GM21526 (cell line): ENCODE results near the gene UCHL5.

Source experiments
- ATAC-seq: cut with Tn5 transposase; IDR thresholded peaks from one replicate; pipeline ENCODE4 v1.9.1; 2021; ENCODE audit warnings: moderate library complexity; ENCODE audit not compliant: unreplicated experiment, low FRiP score

UCHL5 gene, protein sequence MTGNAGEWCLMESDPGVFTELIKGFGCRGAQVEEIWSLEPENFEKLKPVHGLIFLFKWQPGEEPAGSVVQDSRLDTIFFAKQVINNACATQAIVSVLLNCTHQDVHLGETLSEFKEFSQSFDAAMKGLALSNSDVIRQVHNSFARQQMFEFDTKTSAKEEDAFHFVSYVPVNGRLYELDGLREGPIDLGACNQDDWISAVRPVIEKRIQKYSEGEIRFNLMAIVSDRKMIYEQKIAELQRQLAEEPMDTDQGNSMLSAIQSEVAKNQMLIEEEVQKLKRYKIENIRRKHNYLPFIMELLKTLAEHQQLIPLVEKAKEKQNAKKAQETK

DNA sequence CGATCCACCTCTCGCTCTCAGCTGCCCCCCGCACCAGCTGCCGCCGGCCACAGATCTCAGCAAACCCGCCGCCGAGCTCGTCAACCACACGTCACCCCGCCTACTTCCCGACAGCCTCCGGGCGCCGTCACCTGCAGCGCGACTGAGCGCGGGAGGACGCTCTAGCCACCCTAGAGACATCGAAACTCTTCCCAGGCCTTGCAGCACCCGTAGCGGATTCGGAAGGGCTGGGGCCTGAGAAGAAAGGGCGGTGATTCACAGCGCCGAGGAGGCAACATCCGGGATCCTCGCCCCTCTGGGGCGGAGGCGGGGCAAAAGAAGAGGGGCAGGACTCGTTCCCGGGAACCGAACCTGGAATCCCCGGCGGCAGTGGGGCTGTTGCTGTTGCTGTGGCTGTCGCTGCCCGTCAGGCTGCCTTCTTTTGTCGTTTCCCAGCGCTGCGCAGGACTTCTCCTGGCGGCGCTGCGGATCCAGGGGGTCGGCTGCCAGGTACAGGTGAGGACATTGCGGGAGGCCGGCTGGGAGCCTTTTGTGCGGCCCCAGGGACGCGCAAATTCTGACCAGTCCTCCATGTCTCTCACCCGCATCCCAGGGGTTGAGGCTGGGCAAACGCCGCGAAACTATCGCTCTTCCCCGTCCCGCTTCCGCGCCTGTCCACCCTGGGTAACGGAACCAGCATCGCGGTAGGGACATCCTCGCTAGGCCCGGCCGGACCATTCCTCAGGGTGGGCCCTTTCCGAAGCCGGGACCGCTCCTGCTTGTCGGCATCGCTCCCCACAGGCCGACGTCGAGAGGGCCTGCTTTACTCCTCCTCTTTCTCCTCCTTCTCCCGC is at the start of gene UCHL5, which contains the start of gene RO60:
Gene UCHL5, minus strand, starts transcription at position 79 of the 833 bp plus-strand sequence. CDS start 100 bp downstream, outside the sequence.
Gene RO60, plus strand, starts transcription at position 331 of the 833 bp plus-strand sequence. CDS start 9,443 bp downstream, outside the sequence.
- ATAC-seq: peak; percentile 92

DNA sequence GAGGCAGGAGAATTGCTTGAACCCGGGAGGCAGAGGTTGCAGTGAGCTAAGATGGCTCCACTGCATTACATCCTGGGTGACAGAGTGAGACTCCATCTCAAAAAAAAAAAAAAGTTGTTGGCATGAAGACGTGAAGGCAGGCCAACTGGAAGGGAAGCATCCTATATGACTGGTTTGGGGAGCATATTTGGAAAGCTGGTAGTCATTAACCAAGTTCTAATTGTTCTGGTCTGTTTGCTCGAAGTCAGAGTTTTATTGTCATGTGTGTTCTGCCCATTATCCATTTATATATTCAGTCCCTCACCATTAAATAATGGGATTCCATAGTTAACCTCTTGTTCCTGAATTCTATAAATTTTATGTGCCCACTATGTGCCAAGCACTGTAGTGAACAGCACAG is 49.3 kb upstream of the UCHL5 start:
- ATAC-seq: no peak

DNA sequence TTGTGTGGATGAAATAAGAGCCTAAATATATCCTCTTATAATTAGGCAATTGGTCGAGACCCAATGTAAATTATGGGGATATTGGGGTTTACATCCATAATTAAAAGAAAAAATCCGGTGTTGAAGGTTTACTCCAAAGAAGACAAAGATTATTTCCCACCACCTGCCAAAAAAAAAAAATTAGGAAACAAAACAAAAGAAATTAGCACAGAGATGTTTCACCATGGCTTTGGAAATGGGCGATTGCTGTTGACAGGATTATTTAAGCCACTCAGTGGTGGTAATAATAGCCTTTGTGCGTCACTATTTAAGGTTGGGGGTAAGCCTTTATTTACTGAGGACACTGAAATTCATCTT is 46.6 kb upstream of the UCHL5 start:
- no peak for ATAC-seq

DNA sequence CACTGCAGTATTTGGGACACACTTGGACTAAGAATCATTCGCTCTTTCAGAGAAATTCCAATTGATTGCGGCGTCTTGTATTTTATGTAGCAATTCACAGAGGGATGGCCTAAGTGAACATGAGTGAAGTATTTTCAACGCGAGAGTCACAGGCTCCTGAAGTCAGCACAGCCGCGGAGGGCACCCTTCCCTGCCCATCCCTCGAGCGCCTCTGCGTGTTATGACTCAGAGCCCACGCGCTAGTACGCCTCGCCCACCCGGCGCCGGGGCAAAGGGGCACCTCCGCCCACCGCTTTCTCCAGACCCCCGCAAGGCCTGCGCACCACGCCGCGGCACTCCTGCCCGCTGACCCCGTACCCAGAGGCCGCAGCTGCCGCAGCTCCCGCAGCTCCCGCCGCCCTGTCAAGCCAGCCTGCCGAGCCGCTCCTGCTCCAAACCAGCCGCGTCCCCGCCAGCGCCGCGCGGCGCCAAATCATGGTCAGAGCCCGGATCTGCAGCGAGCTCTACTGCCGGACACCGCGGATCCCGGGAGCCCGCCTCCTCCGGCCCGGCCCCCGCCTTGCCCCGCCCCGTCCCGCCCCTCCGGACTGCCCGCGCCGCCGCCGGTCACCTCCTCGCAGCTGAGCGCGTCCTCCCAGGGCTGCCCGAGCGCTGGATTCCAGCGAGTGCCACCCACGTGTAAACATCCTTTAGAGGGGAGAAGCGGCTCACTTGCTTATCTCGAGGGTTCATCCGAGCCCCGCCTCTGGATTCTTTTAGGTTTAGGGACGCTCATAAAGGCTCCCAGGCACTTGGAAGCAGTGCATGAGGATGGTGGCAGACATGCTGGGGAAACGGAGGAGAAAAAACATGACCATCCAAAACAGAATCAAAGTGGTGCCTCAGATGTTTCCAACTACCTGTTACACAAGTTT is 46.0 kb upstream of the UCHL5 start, which contains the start of gene GLRX2:
Gene GLRX2, minus strand, starts transcription at position 508 of the 914 bp plus-strand sequence. Its CDS starts 32 bp downstream, at position 476.
- ATAC-seq: peak; percentile 90

DNA sequence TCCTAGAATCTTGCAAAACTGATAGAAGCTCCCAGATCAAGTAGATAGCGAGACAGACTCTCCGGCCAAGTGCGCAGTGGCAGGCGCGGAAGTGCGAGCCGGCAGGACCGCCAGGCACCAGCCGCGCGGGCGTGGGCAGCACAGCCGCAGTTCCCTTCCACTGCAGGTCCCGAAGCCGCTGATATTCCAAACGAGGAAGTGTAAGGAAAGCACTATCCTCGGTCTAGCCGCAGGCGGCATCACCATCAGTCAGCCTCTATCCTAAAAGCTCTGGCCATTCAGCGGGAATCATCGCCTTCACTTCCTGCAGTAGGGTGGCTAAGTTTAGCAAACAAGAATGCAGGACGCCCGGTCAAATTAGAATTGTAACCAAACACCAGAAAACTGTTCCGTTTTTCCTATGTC is 45.3 kb upstream of the UCHL5 start:
- peak; percentile 37 for ATAC-seq

DNA sequence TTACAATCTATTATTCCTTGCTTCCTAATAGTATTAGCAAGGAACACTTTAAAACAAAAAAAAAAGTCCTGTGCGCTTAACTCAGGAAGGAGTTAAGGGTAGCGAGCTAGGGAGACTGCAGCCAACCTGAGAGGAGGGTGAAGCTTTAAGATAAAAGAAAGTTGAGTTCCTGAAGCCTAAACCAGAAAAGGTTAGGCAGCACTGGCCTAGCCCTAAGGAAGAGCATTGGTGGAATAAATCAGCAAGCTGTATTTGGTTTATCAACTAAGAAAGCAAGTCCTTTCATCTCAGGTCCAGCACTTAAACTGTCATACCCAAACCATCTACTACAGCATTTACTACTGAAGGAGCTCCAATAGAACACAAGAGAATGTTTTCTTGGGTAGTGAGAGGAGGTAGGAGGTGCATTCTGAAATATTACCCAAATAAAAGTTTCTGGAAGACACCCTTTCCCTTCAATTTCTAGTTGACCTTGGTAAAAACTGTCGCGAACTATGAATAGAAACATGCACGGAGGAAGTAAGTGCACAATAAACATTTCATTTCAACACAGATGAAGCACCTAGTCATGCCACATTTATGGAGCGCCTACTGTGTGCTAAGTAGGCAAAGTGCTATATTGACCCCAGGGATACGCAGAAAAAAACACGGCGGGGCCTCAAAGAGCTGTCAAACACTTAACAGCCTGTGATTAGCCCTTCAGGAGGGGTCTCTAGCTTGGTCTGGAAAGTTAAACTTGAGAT is 44.8 kb upstream of the UCHL5 start:
- no peak for ATAC-seq

DNA sequence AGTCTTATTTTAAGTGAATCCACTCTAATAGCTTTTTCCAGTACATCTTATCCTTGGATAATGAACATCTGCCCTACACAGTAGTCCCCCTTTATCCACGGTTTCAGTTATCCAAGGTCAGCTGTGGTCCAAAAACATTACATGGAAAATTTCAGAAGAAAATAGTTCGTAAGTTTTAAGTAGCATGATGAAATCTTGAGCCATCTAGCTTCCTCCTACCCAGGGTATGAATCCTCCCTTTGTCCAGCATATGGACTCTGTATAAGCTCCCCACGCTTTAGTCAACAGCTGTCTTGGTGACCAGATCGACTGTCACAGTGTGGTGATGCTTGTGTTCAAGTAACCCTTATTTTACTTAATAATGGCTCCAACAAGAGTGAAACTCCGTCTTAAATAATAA is 43.5 kb upstream of the UCHL5 start:
- ATAC-seq: no peak

DNA sequence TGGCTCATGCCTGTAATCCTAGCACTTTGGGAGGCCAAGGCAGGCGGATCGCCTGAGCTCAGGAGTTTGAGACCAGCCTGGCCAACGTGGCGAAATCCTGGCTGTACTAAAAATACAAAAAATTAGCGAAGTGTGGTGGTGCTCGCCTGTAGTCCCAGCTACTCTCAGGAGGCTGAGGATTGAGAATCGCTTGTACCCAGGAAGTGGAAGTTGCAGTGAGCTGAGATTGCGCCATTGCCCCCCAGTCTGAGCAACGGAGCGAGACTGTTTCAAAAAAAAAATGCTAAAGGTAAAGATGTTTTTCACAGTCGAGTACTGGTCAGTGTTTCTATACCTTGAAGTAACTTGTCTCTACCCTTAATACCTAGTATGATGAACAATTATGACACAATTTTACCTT is 35.0 kb upstream of the UCHL5 start:
- no peak for ATAC-seq

DNA sequence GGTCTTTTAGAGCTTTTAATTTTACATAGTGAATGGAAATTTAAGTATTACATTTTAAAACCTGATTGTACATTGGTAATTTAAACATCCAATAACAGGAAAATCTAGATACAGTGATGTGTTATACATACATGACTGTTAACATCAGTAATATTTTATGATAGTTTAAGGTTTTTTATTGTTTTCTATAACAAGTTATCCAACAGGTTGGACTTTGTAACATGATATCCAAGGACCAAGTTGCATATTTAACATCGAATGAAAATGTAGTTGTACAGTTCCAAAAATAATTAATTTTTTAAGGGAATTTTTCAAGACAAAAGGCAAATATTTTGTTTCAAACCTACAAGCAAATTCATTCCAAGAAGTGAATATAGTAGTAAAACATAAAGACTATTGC is 31.7 kb upstream of the UCHL5 start:
- no peak for ATAC-seq

DNA sequence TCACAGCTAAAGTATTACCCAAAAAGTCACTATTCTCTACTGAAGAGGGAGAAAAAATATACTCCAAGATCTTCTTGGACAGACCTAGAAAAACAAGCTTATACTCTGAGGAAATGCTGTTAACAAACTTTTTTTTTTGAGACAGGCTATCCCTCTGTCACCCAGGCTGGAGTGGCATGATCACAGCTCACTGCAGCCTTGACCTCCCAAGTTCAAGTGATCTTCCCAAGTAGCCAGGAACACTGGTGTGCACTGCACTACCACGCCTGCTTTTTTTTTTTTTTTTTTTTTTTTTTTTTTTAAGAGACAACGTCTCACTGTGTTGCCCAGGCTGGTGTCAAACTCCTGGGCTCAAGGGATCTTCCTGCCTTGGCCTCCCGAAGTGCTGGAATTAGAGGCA is 28.7 kb upstream of the UCHL5 start:
- ATAC-seq: no peak

DNA sequence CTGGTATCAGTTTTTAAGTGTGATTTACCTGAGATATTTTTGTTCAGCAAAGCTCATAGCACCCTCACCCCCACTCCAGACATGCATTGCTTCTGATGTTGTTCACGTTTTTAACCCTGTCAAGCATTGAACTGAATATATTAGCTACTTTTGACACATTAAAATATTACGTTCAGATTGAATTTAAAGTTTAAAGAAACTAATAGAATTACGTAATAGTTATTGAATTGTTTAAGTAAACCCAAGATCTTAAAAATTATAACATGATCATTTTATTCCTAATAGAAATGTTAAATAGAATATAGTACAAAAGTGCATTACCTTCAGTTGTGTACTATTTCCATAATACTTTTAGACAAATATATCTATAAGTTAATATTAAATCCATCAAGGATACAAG is 27.2 kb upstream of the UCHL5 start:
- no peak for ATAC-seq

DNA sequence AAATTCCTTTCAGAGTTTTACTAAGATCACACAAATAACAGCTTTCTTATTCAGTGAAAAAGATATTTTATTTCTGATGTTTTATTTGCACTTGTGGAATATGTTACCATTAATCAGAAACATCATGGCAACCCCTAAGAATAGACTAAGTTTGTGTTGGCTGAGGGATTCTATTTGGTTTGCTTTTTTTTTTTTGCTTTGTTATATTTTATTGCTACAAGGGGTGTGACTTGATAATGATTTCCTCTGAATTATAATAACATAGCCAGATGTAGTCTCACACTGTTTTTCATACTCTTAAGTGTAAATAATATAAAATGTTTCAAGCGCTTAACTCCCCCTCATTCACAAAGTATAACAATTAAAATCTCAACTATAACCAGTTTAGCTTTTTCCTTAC is 26.1 kb upstream of the UCHL5 start:
- no peak for ATAC-seq

DNA sequence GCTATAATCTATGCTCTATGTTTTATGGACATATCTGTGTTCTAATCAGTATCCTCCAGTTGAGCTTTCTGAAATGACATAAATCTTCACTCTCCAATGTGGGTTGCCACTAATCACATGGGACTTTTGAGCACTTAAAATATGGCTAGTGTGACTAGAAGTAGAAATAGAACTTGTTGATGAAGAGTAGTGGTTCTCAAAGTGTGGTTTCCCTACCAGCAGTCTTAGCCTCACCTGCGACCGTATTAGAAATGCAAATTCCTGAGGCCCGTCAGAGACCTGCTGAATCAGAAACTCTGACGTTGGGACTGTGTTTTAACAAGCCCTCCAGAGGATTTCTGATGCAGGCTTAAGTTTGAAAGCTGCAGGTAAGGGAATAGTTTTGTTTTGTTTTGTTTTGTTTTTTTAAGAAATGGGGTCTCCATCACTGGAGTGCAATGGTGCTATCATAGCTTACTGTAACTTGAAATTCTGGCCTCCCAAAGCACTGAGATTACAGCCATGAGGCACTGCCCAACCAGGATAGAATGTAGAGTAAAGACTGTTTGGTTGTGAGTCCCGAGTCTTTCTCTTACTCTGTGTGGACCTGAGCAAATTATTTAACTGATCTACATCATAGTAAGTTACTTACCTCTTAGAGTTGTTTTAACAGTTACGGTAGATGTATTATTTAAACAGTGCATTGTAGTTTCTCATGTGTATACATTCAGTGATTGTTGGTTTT is 24.4 kb upstream of the UCHL5 start:
- ATAC-seq: peak; percentile 96

DNA sequence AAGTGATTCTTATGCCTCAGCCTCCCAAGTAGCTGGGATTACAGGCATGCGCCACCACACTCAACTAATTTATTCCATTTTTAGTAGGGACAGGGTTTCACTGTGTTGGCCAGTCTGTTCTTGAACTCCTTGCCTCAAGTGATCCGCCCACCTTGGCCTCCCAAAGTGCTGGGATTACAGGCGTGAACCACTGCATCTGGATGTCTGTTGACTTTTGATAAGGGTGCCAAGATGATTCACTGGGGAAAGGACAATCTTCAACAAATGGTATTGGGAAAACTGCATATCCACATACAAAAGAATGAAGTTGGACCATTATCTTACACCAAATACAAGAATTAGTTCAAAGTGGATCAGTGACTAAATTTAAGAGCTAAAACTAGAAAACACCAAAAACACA is 20.0 kb upstream of the UCHL5 start:
- ATAC-seq: no peak

DNA sequence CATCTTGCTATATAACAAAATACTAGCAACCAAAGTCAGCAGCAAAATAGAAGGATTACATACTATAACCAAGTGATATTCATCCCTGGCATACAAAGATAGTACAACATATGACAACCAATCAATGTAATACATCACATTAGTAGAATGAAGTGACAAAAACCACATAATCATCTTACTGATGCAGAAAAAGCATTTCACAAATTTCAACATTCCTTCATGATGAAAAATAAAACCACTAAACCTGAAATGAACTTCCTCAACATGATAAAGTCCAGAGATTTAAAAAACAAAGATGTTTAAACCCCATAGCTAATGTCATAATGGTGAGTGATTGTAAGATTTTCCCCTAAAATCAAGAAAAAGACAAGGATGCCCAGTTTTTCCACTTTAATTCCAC is 18.8 kb upstream of the UCHL5 start:
- no peak for ATAC-seq

DNA sequence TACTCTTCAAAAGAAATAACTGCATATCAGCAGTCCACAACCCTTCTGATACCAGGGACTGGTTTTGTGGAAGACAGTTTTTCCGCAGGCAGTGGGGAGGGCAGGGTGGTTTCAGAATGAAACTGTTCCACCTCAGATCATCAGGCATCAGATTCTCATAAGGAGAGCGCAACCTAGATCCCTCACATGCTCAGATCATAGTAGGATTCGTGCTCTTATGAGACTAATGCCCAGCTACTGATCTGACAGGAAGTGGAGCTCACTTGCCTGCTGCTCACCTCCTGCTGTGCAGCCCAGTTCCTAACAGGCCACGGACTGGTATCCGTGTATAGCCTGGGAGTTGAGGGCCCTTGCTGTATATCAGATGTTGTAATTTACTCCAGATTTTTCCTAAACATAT is 11.8 kb upstream of the UCHL5 start:
- peak; percentile 50 for ATAC-seq

DNA sequence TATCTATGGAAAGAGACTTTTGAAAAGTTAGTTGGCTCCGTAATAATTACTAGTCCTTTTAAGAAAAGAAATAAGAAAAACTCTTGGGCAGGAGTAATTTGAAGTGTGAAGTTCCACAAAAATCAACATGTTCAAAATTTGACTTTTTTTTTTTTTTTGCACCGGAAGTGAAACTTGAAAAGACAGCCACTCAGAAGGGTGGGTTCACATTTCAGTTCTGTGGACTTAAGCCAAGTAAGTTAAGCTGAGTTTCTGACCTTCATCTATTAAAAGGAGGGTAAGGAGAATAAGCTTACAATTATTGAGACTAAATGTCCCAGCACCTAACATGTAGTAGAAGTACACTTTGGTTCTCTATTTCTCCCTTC is 11.2 kb upstream of the UCHL5 start:
- peak; percentile 30 for ATAC-seq

DNA sequence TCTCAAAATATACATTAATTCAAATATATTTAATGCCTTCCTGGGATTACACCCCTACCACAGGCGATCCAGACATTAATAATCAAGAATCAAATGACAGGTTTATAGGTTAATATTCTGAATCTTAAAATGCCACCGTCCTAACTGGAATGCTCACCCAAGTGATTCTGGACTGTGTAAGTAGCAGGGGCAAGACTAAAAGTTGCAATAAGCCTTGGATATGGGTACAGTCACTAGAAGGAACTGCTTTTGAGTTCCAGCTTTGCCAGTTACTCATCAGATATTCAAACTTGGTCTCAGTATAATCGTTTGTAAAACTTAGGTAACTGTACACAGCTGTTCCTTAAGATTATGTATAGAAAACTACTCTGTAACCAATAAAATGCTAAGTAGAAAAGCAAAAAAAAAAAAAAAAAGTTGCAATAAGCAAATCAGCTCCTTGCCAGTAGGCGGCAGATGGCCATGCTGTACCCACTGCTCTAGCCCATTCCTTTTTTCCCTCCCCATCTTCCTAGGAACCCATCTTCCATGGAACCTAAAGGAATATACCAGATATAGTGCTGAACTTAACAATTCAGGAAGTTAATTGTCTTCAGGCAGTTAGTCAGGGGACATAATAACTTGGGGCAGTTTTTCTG is 10.7 kb upstream of the UCHL5 start:
- no peak for ATAC-seq

DNA sequence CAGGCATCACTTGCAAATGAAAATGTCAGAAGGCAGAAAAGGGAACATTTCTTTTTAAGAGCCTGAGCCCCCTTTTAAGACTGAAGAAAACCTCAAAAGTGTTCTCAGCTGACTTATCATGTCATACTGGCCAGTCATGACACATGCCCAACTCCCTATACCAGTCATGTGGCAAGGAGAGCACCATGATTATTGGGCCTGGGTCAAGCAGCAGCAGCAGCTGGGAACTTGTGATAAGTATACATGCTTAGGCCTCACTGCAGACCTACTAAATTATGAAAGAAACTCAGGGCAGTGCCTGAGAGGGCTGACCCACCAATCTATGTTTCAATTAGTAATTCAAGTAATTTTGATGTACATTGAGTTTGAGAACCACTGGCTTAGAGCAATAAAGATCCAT is 8.9 kb upstream of the UCHL5 start:
- no peak for ATAC-seq
